GM04504 (cell line): Measurements from ENCODE around the gene SIGLEC14.
"Not testable (repeated sequence)": the region's sequence is repeated elsewhere in the genome, so short reads cannot be mapped to it uniquely, and the experiment has no call there.

Source experiments
- DNase-seq: peaks from one replicate; pipeline ENCODE4 v3.0.0-alpha.2; 2012; ENCODE audit warnings: low read depth

The SIGLEC14 gene, protein sequence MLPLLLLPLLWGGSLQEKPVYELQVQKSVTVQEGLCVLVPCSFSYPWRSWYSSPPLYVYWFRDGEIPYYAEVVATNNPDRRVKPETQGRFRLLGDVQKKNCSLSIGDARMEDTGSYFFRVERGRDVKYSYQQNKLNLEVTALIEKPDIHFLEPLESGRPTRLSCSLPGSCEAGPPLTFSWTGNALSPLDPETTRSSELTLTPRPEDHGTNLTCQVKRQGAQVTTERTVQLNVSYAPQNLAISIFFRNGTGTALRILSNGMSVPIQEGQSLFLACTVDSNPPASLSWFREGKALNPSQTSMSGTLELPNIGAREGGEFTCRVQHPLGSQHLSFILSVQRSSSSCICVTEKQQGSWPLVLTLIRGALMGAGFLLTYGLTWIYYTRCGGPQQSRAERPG

GRCh38 chr19:51646730-51647129, at the start of gene SIGLEC14:
Gene SIGLEC14, minus strand, starts transcription at chr19:51646825. Its CDS starts 66 bp downstream, at chr19:51646759.
- not testable (repeated sequence) for DNase-seq

DNA sequence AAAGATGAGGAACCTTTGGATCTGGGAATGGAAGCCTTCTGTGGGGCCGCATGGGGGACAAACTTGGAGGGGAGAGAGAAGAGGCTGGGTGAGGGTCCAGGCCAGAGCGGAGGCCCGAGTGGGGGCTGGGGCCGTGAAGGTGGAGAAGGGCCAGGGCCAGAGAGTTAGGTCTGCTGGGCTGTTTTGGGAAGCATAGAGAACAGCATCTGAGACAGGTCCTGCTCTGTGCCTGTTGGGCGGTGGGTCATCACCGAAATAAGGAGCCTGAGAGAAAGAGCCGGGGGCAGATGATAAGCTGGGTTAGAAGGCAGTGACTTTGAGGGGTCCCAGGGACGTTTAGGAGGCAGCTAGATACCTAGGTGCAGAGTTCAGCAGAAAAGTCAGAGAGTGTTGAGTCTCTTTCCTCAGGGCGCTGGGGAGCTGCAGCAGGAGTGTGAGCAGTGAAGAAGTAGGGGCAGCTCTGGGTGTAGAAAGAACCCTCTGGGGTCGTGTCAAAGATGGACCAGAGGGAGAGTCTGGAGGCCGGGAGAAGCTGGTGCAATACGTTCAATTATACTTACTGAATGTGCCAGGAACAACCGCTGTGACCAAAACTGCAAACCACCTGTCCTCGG, 49.2 kb upstream of the SIGLEC14 start:
- no peak for DNase-seq

GRCh38 chr19:51695088-51695487, 48.5 kb upstream of the SIGLEC14 start:
- no peak for DNase-seq

GRCh38 chr19:51694318-51695085, 47.9 kb upstream of the SIGLEC14 start:
- DNase-seq, result no peak

DNA sequence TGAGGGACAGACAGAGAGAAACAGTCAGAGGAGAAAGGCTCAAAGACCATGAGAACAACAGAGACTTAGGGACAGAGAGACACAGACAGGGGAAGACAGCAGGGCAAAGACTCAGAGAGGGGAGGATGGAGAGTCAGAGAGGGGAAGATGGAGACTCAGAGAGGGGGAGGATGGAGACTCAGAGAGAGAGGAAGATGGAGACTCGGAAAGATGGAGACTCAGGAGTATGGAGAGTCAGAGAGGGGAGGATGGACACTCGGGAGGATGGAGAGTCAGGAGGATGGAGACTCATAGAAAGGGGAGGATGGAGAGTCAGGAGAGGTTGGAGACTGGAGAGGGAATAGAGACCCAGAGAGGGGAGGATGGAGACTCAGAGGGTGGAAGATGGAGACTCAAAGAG, 47.2 kb upstream of the SIGLEC14 start:
- DNase-seq, result no peak

- DNase-seq, result no peak
These were observed 46.6 kb upstream of the SIGLEC14 start, which contains the start of gene SPACA6 for GRCh38 chr19:51693260-51693659. Gene SPACA6, plus strand, starts transcription at chr19:51693330. Its CDS starts 197 bp downstream, at chr19:51693527.

GRCh38 chr19:51692468-51692867, 45.8 kb upstream of the SIGLEC14 start:
- DNase-seq, result no peak

GRCh38 chr19:51691584-51692428, 45.2 kb upstream of the SIGLEC14 start:
- no peak for DNase-seq

GRCh38 chr19:51691074-51691583, 44.5 kb upstream of the SIGLEC14 start:
- no peak for DNase-seq

GRCh38 chr19:51690454-51691073, 43.9 kb upstream of the SIGLEC14 start:
- DNase-seq, result no peak

GRCh38 chr19:51689751-51690453, 43.3 kb upstream of the SIGLEC14 start:
- DNase-seq, result no peak

DNA sequence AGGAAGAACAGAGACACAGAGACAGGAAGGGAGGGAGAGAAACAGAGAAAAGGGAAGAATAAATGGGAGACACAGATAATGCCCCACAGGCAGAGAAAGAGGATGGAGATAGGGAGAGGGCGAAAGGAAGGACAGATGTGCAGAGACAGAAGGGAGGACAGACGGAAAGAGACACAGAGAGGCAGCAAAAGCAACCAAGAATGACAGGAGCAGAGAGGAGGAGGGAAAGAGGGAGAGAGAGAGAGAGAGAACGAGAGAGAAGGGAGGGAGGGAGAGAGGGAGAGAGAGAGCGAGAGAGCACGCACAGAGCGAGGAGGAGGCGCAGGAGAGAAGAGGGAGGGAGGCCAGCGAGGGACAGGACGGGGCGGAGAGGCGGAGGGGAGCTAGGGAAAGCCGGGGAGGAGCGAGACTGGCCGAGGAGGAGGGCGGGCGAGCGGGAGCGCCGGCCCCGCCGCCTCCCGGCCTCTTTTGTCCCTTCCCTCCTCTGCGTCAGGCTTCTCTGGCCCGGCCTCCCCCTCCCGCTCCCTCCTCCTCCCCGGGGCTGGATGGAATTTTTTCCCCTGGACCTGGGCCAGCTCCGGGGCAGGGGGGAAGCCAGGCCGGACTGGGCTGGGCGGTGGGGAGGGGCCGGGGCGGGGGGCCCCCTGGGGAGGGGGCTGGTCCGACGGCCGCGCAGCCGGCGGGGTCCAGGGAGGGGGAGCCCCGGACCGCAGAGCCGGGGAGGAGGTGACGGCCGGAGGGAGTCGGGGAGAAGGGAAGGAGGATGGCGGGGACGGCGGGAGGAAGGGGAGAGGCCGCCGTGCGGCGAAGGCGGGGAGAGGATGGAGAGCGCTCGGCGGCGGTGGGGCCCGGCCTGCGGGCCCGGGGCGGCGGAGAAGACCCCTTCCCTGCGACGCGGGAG, 42.3 kb upstream of the SIGLEC14 start:
- DNase-seq, result peak; percentile 88

- no peak for DNase-seq
These were observed 41.4 kb upstream of the SIGLEC14 start for GRCh38 chr19:51687791-51688670.

DNA sequence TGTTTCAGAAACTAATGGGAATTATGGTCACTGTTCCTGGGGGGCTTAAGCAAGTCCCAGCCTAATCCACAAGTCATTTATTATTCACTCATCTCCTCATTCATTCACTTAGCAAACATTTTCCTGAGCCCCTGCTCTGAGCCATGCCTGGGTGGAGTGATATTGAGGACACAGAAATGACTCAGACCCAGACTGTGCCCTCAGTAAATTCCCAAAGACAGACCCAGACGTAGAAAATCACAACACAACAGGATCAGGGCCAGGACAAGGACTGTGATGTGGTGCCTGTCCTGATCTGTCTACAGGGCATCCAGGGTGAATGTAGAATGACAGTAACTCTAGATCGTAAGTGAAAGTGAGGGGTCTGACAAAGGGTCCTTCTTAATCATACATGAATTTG, 39.5 kb upstream of the SIGLEC14 start:
- DNase-seq, result no peak

GRCh38 chr19:51681286-51681941, 34.8 kb upstream of the SIGLEC14 start:
- no peak for DNase-seq

GRCh38 chr19:51680474-51680873, 33.8 kb upstream of the SIGLEC14 start:
- DNase-seq, result no peak

- no peak for DNase-seq
These were observed 30.0 kb upstream of the SIGLEC14 start for GRCh38 chr19:51676566-51677083.
